Natural killer cell treated with Interleukin-12 subunit alpha and Interleukin-12 subunit beta and Interleukin-15 and Interleukin-18, amount 100 ng/mL, for 72 hours (primary cell): ENCODE results near the gene SLC35B1. TPM values are rescaled to one million over a fixed set of nuclear protein-coding genes. Genes with fewer than 3 reads are reported as not detected.

Source experiments
- ATAC-seq, 2 donors: fragments of 150-1000 bp; cut with Tn5 transposase in 1 of 2; sonication (Bioruptor Pico), chemical (Tn5 transposase) in 1 of 2; 2 replicates each; pipeline ENCODE4 v1.10.0; 2021
- DNase-seq: peaks from one replicate; pipeline ENCODE4 v3.0.0; 2022; ENCODE audit warnings: low spot score
- H3K27ac Mint-ChIP-seq, 2 donors: 1 replicate in 1 of 2; 2 replicates in 1 of 2; pipeline ENCODE4 v1.8.0; 2022; ENCODE audit warnings: mixed read lengths in 2 of 2, mild to moderate bottlenecking in 1 of 2, moderate library complexity in 1 of 2
- H3K27me3 Mint-ChIP-seq, 2 donors: 1 replicate in 1 of 2; 2 replicates in 1 of 2; pipeline ENCODE4 v1.8.0; 2022; ENCODE audit warnings: mixed read lengths in 2 of 2
- H3K36me3 Mint-ChIP-seq: one replicate; pipeline ENCODE4 v1.8.0; 2022; ENCODE audit warnings: mixed read lengths
- H3K4me1 Mint-ChIP-seq, 2 donors: 1 replicate in 1 of 2; 2 replicates in 1 of 2; pipeline ENCODE4 v1.8.0; 2022; ENCODE audit warnings: low read depth in 2 of 2, mixed read lengths in 2 of 2, mild to moderate bottlenecking in 1 of 2
- H3K4me3 Mint-ChIP-seq: one replicate; pipeline ENCODE4 v1.8.0; 2022; ENCODE audit warnings: mixed read lengths
- H3K9me3 Mint-ChIP-seq: 2 replicates; pipeline ENCODE4 v1.8.0; 2022; ENCODE audit warnings: mixed read lengths
- total RNA-seq, 2 donors: library from RNA; stranded (reverse); gene quantifications; one replicate each; pipeline ENCODE4 v1.2.3, GENCODE V29; 2022

Gene SLC35B1
- total RNA-seq, 2 donors from 2014 or later, result 90.9 to 115 TPM

DNA sequence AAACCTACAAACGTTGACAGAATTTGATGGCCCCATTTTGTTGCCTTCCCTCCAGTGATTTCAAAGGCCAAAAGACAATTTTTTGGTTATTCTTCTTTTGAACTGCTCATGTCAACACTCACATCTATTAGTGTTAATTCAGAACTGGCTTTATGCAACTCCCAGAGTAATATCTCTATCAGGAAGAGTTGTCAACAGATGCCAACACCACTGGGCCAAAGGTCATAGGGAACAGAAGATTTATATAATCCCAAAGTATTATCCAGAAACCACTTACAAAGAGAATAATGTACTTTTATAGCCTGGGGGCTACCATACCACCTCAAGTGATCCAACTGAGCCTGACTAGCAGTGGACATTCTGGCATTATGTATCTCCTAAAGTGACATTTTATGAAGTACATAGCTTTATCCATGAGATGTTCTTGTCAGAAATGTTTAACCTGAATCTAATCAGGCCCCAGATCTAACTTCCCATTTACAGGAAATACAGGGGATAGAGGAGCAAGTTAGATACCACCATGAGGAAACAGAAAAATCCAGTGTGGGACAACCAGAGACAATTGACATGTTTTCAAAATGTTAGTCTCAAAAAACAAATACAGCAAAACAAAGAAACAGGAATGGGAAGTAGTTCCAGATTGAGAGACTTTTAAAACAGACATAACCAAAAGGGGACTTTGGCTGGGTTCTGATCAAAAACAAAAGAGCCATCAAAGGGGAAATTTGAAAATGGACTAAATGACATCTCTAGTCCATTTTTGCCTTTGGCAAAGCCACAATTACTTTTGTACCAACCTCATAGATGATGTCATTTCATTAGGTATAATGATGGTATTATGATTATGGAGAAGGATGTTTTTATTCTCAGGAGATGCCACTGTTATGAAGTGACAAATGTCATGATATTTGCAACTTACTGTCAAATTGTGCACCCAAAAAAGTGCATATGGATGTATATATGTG, 37.7 kb upstream of the SLC35B1 start:
- Mint-ChIP-seq H3K27ac (peak overlapping the region; percentile 95 to 96), H3K27me3 (no peaks in the 10 kb centered on the region), H3K4me1 (peaks cover 80 to 82% of the 10 kb centered on the region in 2 donors), H3K4me3 (peak overlapping the region; percentile 81), H3K9me3 (peaks cover 5% of the 10 kb centered on the region), H3K36me3 (peaks cover 8% of the 10 kb centered on the region)
- ATAC-seq (no peak), DNase-seq (no peak)

DNA sequence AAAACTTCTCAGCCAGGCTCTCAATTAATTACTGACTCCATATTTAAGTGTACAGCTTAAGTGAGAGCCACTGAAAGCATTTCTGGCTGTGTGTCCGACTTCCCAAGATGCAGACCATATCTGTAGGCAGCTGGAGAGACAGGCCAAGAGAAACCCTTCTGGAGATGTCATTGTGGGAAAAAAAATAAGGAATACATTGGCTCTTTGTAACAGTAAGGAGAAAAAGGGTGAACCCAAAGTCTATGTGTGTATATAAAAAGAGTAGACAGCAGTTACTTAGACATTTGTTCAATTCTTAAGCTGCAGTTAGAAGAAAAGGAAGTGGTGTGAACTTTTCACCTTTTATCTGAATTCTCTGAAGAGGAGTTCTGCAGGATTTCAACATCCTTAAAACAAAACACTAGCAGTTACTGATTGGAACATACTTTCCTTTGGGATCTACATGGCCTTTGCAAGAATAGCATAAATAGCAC, 34.4 kb upstream of the SLC35B1 start:
- no peak for ATAC-seq
- peaks cover 5% of the 10 kb centered on the region for H3K9me3 Mint-ChIP-seq
- no peaks in the 10 kb centered on the region for H3K27me3 Mint-ChIP-seq
- peak overlapping the region; percentile 93 for H3K4me3 Mint-ChIP-seq
- peaks cover 8% of the 10 kb centered on the region for H3K36me3 Mint-ChIP-seq
- DNase-seq, result no peak
- peak overlapping the region; percentile 97 to 100 for H3K27ac Mint-ChIP-seq
- peaks cover 78 to 84% of the 10 kb centered on the region in 2 donors for H3K4me1 Mint-ChIP-seq

DNA sequence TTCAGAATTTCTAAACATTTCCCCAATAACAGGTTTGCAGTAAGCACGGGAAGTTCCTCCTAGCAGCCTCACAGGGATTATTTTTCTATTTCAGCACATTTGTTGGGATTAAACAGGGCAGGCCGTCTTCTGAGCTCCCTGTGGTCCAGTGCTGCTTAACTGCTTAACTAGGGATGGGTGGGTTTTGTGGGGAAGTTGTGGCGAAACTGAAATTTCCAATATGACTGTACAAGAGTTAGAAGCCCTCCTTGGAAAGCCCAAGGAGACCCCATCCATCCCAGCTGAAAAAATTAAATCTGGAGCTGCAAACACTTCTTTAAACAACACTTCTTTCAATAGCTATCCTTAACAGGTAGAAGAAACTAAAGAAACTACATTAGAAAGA, 33.9 kb upstream of the SLC35B1 start:
- H3K4me3 Mint-ChIP-seq, result peak overlapping the region; percentile 93
- peak overlapping the region; percentile 97 to 100 for H3K27ac Mint-ChIP-seq
- H3K36me3 Mint-ChIP-seq, result peaks cover 8% of the 10 kb centered on the region
- H3K27me3 Mint-ChIP-seq, result no peaks in the 10 kb centered on the region
- DNase-seq, result peak; percentile 60
- ATAC-seq, result no peak
- peaks cover 5% of the 10 kb centered on the region for H3K9me3 Mint-ChIP-seq
- H3K4me1 Mint-ChIP-seq, result peaks cover 77 to 84% of the 10 kb centered on the region in 2 donors

DNA sequence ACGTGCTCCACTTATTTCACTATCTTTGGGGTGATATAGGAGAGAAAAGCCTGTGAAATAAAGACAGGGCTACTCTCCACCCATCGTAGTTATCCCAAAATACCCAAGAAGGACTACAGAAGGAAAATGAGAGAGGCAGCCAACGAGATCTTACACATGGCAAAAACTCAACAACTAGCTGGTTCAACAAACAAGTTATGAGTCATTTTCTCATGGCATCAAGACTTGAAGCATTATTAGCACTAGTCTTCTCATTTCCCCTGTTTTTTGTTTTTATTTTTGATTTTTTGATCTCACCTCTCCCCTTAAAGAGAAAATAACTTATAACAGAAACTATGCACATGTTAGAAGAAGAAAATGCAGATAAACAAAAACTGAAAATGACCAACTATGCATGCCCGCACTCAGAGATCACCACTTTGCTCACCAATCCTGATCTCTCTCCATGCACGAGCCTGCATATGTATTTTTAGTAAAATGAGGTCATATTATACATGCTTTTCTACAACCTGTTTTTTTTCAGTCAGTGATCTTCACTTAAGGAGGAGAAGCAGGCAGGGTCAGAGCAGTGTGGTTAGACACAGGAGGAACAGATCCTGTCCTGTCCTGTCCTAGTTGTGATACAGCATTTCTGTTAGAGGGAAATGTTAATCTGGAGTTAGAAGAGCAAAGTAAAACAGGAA, 33.4 kb upstream of the SLC35B1 start:
- no peak for ATAC-seq
- Mint-ChIP-seq H3K27me3 (no peaks in the 10 kb centered on the region), H3K4me1 (peaks cover 77 to 84% of the 10 kb centered on the region in 2 donors), H3K27ac (peak overlapping the region; percentile 97 to 100), H3K4me3 (peak overlapping the region; percentile 93), H3K36me3 (peaks cover 8% of the 10 kb centered on the region), H3K9me3 (peaks cover 5% of the 10 kb centered on the region)
- DNase-seq, result peak; percentile 47

DNA sequence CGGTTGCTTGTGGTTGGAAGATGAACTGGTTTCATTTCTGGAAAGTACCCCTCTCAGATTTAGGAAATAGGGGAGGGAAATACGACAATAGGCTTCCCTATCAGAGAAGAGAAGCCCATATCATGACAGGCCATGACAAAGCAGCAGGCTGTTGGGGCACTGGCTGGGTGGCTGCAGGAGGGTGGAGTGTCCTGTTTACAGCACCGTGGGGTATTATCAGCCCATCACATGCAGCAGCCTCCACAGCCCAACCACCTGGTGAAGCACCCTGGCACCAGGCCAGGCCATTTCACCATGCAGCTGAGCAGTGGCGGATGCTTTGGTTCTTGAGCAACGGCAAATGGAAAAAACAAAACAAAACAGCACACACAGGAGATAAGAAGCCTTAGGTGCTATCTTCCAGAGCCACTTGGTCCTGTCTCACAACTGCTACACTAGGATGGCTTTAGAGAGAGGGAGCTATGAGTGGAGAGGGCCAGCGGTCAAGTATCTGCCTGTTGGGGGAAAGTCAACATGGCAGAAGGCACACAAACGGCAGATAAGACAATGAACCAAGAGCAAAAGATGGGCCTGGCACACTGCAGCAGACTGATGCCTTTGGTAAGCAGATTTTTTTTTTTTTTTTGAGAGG, 32.0 kb upstream of the SLC35B1 start:
- no peaks in the 10 kb centered on the region for H3K36me3 Mint-ChIP-seq
- peak; percentile 94 to 96 for ATAC-seq
- H3K4me3 Mint-ChIP-seq, result peak overlapping the region; percentile 93
- DNase-seq, result peak; percentile 90
- H3K4me1 Mint-ChIP-seq, result peaks cover 70 to 72% of the 10 kb centered on the region in 2 donors
- H3K27me3 Mint-ChIP-seq, result no peaks in the 10 kb centered on the region
- no peaks in the 10 kb centered on the region for H3K9me3 Mint-ChIP-seq
- H3K27ac Mint-ChIP-seq, result peak overlapping the region; percentile 97 to 100

DNA sequence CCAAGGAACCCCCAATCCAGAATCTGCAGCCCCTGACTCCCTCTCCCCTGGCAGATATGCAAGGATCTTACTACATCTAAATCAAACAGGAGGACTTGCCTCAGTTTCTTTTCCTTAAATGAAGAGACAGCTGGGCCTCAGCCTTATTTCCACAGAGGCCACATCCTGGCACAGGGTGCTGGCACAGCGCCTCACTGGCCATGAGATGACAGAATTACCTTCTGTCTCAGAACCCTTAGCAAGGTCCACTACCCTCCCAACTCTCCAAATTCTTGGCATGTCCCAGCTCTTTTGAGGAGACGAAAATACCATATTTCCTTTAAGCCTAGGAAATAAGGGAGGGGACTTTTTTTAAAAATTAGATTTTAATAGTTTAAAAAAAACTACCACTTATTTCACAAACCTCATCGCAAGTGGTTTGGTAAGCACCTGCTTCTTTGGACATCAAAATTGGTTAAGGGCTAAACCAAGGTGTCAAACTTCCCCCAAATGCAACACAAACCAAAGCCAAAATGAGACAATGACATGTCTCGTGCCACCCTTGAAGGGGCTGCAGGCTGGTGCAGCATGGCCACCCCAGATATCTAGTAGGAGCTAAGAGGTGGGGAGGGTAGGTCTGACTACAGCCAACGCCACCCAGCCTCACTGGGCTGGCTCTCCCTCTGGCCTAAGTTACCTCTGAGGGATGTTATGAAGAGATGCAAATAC, 30.8 kb upstream of the SLC35B1 start:
- no peaks in the 10 kb centered on the region for H3K27me3 Mint-ChIP-seq
- DNase-seq, result peak; percentile 60
- peak overlapping the region; percentile 93 for H3K4me3 Mint-ChIP-seq
- peak overlapping the region; percentile 97 to 100 for H3K27ac Mint-ChIP-seq
- H3K36me3 Mint-ChIP-seq, result no peaks in the 10 kb centered on the region
- H3K4me1 Mint-ChIP-seq, result peaks cover 70 to 75% of the 10 kb centered on the region in 2 donors
- peak in 1 of 2 donors; percentile 13 for ATAC-seq
- H3K9me3 Mint-ChIP-seq, result no peaks in the 10 kb centered on the region

DNA sequence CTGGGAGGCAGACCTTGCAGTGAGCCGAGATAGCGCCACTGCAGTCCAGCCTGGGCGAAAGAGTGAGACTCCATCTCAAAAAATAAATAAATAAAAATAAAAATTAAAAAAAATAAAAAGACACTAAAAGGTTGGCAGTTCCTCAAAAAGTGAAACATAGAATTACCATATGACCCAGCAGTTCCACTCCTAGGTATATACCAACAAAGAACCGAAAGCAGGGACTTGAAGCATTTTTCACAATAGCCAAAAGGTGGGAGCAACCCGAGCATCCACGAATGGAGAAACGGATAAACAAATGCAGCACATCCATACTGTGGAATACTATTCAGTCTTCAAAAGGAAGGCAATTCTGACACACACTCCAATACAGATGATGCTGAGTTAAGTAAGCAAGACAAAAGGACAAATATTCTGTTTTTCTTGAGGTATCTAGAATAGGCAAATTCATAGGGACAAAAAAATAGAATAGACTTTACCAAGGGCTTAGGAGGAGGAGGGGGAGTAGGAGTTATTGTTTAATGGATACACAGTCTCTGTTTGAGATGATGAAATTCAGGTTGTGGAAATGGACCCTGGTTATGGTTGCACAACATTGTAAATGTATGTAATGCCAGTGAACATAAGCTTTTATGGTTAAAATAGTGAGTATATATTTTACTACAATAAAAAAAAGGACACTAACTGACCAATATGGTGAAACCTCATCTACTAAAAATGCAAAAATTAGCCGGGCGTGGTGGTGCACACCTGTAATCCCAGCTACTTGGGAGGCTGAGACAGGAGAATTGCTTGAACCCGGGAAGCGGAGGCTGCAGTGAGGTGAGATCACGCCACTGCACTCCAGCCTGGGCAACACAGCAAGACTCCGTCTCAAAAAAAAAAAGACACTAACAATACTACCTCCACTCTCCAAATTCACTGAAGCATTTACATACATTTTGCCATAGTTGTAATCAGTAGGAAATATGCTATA, 27.0 kb upstream of the SLC35B1 start:
- no peak for ATAC-seq
- no peak for DNase-seq
- H3K36me3 Mint-ChIP-seq, result peaks cover 4% of the 10 kb centered on the region
- H3K27ac Mint-ChIP-seq, result peak overlapping the region; percentile 97 to 100
- H3K4me1 Mint-ChIP-seq, result peaks cover 55 to 67% of the 10 kb centered on the region in 2 donors
- no peak overlapping the region for H3K4me3 Mint-ChIP-seq
- no peaks in the 10 kb centered on the region for H3K9me3 Mint-ChIP-seq
- H3K27me3 Mint-ChIP-seq, result no peaks in the 10 kb centered on the region

DNA sequence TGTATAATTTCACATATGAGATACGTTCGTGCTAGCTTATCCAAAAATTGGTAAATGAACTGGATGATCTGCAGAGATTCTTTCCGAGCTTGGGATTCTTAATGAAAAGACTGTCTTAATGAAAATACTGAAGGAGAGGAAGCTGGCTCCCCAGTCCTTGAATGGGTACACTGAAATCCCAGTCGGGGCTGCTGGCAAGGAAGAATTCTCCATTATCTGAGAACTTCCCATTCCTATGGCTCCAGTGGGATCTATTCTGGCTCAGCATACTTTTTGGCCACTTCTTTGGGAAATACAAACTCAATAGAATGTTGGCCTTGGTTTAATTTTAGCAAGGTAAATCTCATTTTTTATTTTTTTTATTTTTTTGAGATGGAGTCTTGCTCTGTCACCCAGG, 23.7 kb upstream of the SLC35B1 start:
- H3K27me3 Mint-ChIP-seq, result no peaks in the 10 kb centered on the region
- H3K36me3 Mint-ChIP-seq, result peaks cover 4% of the 10 kb centered on the region
- H3K9me3 Mint-ChIP-seq, result no peaks in the 10 kb centered on the region
- H3K4me1 Mint-ChIP-seq, result peaks cover 35 to 55% of the 10 kb centered on the region in 2 donors
- H3K27ac Mint-ChIP-seq, result peak overlapping the region; percentile 63 to 90
- ATAC-seq (no peak), DNase-seq (no peak)
- H3K4me3 Mint-ChIP-seq, result no peak overlapping the region

DNA sequence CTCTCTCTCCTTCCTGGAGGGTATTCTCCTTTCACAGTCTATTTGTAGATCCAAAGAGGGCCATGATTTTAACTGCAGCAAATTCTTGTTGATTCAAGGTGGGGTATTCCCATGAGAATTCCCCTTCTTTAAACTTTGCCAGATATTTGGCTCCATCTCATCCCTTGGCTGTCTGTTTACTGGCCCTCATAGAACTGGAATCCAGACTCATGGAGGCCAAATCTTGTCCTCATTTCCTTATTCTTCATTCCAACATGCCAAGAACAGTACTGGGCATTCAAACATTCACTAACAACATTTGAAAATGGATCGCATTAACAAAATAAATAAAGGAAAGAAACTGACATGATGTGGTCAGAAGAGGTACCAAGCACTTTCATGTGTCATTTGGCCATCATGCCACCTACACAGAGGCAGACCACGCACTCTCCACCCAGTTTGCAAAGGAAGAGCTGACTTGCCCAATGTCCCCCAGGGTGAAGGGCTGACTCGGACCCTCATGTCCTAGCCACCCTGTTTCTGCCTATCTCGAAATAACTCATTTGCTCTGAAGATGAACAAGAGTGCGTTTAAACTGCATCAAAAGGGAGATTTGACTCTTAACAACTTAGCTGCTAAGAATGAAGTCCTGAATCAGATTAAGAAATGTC, 23.1 kb upstream of the SLC35B1 start:
- peak overlapping the region; percentile 63 to 90 for H3K27ac Mint-ChIP-seq
- H3K4me3 Mint-ChIP-seq, result peak overlapping the region; percentile 23
- DNase-seq (no peak), ATAC-seq (peak in 1 of 2 donors; percentile 71)
- no peaks in the 10 kb centered on the region for H3K27me3 Mint-ChIP-seq
- peaks cover 4% of the 10 kb centered on the region for H3K36me3 Mint-ChIP-seq
- peaks cover 32 to 52% of the 10 kb centered on the region in 2 donors for H3K4me1 Mint-ChIP-seq
- H3K9me3 Mint-ChIP-seq, result no peaks in the 10 kb centered on the region

DNA sequence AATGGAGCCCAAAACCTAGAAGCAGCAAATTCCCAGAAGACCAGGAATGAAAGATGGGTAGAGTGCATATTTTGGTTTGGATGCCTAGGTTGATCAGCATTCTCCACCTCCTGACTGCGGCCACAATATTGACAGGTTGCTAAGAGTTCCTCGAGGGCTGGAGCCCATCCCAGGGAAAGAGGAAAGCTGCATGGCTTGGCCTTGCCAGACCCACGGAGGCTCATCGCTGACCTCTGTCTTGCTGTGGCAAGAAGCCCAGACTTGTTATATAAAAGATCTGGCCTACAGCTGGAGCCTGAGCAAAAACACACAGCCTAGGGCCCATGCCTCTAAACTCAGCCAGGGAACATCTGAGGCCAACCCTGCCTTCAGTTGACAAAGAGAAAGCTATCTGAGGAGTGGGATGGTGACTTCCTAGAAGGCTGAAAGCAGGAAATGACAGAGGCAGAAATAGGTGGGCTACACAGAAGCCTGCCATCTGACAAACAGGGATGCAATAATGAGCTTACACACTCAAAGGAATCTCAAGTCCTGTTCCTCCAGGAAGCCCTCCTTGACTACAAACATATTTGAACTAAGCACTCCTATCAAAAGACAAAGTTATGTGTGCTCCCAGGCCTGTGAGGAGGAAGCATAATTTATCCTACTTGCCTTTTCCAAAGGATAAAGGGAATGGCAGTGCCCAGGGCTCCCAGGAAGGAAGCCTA, 22.5 kb upstream of the SLC35B1 start:
- DNase-seq (peak; percentile 25), ATAC-seq (no peak)
- Mint-ChIP-seq H3K27ac (peak overlapping the region; percentile 63 to 90), H3K36me3 (peaks cover 10% of the 10 kb centered on the region), H3K27me3 (no peaks in the 10 kb centered on the region), H3K4me1 (peaks cover 36 to 53% of the 10 kb centered on the region in 2 donors), H3K4me3 (no peak overlapping the region), H3K9me3 (peaks cover 3% of the 10 kb centered on the region)

DNA sequence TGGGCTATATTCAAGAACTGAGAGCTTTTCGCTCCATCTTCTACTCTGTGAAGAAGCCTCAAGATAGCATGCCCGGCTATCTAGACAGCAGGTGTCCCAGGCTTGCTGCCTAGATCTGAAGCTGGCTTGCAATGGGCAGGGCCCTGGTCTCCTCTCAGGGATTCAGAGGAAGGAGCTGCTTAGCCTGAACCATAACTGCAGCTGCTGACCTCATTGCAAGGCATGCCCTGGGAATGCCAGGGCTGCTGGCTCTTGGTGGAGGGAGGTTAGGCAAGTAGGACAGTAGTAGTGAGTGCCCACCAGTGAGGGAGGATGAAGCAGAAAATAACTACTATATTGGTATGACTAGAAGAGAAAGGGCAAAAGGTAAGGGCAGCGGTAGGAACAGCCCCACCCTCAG, 21.3 kb upstream of the SLC35B1 start:
- ATAC-seq, result peak in 1 of 2 donors; percentile 11
- Mint-ChIP-seq H3K4me3 (peak overlapping the region; percentile 21), H3K36me3 (peaks cover 13% of the 10 kb centered on the region), H3K27me3 (no peaks in the 10 kb centered on the region), H3K27ac (peak overlapping the region; percentile 63 to 90), H3K9me3 (peaks cover 4% of the 10 kb centered on the region), H3K4me1 (peaks cover 40 to 54% of the 10 kb centered on the region in 2 donors)
- DNase-seq, result no peak
